Renal cortical epithelial cell (primary cell): ENCODE measurements around the gene SPPL2A. TPM values are rescaled to one million over a fixed set of nuclear protein-coding genes. Genes with fewer than 3 reads are reported as not detected.

Experiments used
- DNase-seq: peaks from one replicate; pipeline ENCODE4 v3.0.0-alpha.2; 2011; ENCODE audit warnings: low read depth
- total RNA-seq: library from RNA; depleted of rRNA; stranded (reverse); fragments of >200 nt; gene quantifications from 2 replicates; pipeline ENCODE4 v1.2.3, GENCODE V29; 2014

Gene SPPL2A
- total RNA-seq, 1 donor from 2014 or later: 171 TPM

- peak; percentile 84 for DNase-seq
Measured at GRCh38 chr15:50686469-50687301, 78.8 kb downstream of the SPPL2A start, which contains the start of gene TRPM7. TSS of gene TRPM7 (minus strand) at chr15:50686797. CDS start at chr15:50686533, 264 bp downstream.

- peak; percentile 35 for DNase-seq
Measured at GRCh38 chr15:50685976-50686468, 79.5 kb downstream of the SPPL2A start.

GRCh38 chr15:50685191-50685975 is 80.1 kb downstream of the SPPL2A start:
- peak; percentile 34 for DNase-seq

GRCh38 chr15:50681467-50681866 is 84.0 kb downstream of the SPPL2A start:
- DNase-seq: no peak

- peak; percentile 92 for DNase-seq
Measured at GRCh38 chr15:50676799-50677483, 88.6 kb downstream of the SPPL2A start.

GRCh38 chr15:50675535-50676144 is 89.9 kb downstream of the SPPL2A start:
- peak; percentile 45 for DNase-seq

GRCh38 chr15:50670115-50670514 is 95.4 kb downstream of the SPPL2A start:
- DNase-seq: no peak

GRCh38 chr15:50669611-50670010 is 95.9 kb downstream of the SPPL2A start:
- no peak for DNase-seq

- no peak for DNase-seq
Measured at GRCh38 chr15:50665938-50666337, 99.6 kb downstream of the SPPL2A start.

GRCh38 chr15:50655555-50655954 is 110.0 kb downstream of the SPPL2A start:
- no peak for DNase-seq

- no peak for DNase-seq
Measured at GRCh38 chr15:50653156-50653743, 112.3 kb downstream of the SPPL2A start.

- DNase-seq: no peak
Measured at GRCh38 chr15:50652671-50653070, 112.8 kb downstream of the SPPL2A start.

Other genes with a start within 250 kb of the SPPL2A start
- 0.40 TPM in 1 of 2 replicates, not detected in the other for gene USP50, start 219.0 kb downstream of the SPPL2A start, total RNA-seq
- 49.3 and 71.9 TPM in 2 replicates for gene TRPM7, start 78.9 kb downstream of the SPPL2A start, total RNA-seq
- gene AP4E1, start 143.0 kb upstream of the SPPL2A start, total RNA-seq: 18.8 and 20.8 TPM in 2 replicates